GM21360 (cell line): ENCODE measurements around the gene CDC26.
A peak's percentile ranks its signal among the peaks of the same experiment; 100 is the strongest.
"Not testable (repeated sequence)": the region's sequence is repeated elsewhere in the genome, so short reads cannot be mapped to it uniquely, and the experiment has no call there.

Experiments
- ATAC-seq: cut with Tn5 transposase; IDR thresholded peaks from one replicate; pipeline ENCODE4 v1.9.1; 2021; ENCODE audit warnings: mild to moderate bottlenecking, moderate library complexity; ENCODE audit not compliant: unreplicated experiment

The CDC26 gene

GRCh38 chr9:113296247-113296646 lies 20.9 kb upstream of the CDC26 start:
- not testable (repeated sequence) for ATAC-seq

DNA sequence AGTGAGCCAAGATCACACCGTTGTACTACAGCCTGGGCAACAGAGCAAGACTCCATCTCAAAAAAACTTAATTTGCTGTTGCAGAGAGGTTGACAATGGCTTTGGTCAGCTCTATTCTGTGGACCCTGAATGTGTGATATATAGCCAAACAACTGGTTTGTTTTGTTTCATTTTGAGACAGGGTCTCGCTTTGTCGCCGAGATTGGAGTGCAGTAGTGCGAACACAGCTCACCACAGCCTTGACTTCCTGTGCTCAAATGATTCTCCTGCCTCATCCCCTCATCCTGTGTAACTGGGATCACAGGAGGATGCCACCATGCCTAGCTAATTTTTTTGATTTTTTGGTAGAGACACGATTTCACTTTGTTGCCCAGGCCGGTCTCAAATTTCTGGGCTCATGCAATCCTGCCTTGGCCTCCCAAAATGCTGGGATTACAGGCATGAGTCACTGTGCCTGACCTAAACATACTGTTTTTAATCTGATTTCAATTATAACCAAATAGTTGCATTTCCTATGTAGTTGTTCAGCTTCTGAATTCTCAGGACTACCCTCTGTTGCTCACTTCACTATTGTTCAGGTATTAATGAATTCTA lies 18.0 kb upstream of the CDC26 start:
- ATAC-seq: no peak

GRCh38 chr9:113290052-113290607 lies 14.8 kb upstream of the CDC26 start:
- ATAC-seq: no peak

- no peak for ATAC-seq
Observed at GRCh38 chr9:113289091-113289490, 13.7 kb upstream of the CDC26 start.

DNA sequence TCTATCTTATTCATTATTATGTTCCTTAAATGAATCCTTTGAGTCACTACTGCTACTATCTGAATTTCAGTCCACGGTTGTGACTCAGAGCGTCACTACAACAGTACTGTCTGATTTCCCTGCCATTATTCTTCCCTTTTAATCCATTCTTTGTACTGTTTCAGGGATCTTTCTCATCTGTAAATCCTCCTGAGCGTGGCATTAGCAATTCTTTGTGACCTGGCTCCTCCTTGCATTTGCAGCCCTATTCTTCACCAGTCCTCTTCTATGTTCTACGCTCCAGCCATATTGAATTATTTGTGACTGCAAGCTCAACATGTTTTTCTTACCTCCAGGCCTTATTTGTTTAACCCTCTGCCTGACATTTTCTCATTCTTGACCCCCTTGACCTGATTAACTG lies 6.0 kb upstream of the CDC26 start:
- no peak for ATAC-seq

DNA sequence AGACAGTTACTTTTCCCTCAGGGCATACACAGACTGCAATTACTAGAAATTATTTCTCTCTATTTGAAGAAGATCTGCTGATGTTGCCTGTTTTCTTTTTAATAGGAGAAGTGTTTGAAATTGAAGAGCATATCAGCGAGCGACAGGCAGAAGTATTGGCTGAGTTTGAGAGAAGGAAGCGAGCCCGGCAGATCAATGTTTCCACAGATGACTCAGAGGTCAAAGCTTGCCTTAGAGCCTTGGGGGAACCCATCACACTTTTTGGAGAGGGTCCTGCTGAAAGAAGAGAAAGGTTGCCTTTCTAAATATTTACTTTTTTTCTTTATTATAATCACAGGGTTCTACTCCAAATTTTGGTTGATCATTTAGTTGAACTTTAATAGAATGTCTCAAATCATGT lies 3.5 kb upstream of the CDC26 start:
- ATAC-seq: no peak

DNA sequence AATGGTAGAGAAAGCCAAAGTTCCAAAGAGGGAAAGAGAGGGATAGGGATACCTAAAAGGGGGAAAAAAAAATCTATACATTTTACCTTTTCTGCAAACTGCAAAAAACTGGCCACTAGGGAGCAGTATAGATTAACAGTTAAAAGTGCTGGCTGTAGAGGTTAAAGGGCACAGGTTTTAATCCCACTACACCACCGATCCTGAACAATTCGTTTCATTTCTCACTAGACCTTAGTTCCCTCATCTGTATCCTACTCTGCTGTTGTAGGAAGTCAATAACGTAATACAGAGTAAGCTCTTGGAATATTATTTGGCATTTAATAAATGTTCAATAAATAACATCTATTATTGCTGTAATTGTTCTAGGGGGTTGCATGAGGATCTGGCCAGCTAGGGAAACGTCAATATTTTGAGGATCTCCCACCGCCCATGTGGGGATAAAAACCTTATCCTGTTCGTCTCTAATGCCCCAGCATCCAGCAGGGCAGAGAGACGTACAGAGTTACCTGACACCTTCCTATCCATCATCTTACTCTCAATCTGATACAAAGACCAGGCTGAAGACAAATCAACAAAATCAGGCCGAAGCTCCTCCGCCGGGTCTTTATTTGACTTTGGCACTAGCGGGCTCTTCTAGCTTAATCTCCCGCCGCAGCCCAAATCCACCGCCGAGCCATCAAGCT lies 757 bp downstream of the CDC26 start:
- ATAC-seq: peak; percentile 9

GRCh38 chr9:113269871-113270270 lies 5.5 kb downstream of the CDC26 start:
- ATAC-seq: no peak

DNA sequence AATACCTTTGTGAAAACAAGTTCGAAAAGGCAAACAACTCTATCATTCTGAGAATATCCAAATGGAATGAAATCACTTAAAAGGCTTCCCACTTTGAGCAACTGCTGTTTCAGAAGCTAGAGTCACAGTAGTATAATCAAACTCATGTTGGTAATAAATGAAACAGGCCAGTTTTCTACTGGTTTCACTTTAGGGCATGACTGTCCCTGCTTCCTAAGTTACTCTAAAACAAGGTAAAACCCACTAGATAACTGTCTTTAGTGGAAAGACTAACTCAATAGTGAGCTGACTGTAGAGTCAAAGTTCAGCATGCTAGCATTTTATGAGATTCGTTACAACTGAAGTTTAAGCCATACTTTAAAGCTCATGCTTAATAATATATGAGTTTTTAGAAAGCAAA lies 6.0 kb downstream of the CDC26 start:
- ATAC-seq: no peak

GRCh38 chr9:113267911-113268566 lies 7.3 kb downstream of the CDC26 start:
- ATAC-seq: no peak

- ATAC-seq: no peak
Observed at GRCh38 chr9:113266174-113266573, 9.2 kb downstream of the CDC26 start.

DNA sequence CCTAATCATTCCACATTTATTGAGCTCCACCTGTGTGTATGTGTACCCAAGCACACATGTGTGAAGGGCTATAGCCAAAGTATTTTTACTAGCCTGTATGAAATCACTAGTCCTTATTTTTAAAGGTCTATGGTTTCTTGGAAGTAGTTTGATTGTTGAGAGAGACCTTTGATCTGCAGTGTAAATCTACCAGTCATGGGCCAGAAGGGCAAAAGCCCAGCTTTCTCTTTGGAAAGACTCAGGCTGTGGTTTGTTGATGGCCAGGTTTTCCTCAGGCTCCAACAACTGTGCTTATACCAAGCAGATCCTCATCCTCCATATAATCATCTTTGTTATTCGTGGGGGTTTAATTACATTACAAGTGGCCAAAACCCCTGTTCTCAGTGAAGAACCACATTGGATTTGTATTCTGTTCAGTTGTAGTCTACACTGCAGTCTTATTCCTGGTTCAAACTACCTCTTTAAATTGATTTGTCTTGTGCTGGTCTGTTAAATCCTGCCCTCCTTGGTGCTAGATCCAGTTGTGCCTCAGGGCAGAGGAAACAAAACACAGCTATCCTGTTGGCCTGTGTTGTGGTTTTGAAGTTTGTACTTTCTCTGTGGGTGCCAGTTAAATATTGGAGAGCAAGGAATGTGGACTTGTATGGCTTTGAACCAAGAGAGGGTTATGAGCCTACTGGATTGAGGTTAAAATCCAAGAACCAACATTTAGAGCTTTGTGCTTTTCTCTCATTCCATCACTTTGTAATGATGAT lies 13.3 kb downstream of the CDC26 start:
- no peak for ATAC-seq

- ATAC-seq: no peak
Observed at GRCh38 chr9:113258282-113258681, 17.1 kb downstream of the CDC26 start.

GRCh38 chr9:113257863-113258262 lies 17.5 kb downstream of the CDC26 start:
- no peak for ATAC-seq

DNA sequence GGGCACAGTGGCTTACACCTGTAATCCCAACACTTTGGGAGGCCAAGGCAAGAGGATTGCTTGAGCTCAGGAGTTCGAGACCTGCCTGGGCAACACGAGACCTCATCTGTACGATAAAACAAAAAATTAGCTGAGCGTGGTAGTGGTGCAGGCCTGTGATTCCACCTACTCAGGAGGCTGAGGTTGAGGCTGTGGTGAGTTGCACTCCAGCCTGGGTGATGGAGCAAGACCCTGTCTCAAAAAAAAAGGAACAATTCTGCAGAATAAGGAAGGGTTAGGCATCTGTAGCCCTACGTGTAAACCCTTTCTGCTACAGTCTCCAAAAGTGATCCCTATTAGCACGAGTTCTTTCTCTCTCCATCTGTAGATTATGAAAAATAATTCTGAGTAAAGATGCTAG lies 19.9 kb downstream of the CDC26 start:
- no peak for ATAC-seq

GRCh38 chr9:113254991-113255390 lies 20.4 kb downstream of the CDC26 start:
- no peak for ATAC-seq

DNA sequence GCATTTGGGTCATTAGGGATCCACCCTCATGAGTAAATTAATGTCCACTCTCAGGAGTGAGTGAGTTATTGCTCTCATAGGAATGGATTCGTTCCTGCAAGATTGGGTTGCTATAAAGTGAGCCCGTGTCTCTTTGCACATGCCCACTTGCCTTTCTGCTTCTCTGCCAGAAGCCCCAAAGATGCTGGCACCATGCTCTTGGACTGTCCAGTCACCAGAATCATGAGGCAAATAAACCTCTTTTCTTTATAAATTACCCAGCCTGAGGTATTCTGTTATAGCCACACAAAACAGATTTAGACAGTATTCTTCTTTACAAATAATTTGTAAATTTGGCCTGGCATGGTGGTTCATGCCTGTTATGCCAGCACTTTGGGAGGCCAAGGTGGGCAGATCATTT lies 24.6 kb downstream of the CDC26 start:
- ATAC-seq: no peak

GRCh38 chr9:113249661-113250060 lies 25.7 kb downstream of the CDC26 start:
- not testable (repeated sequence) for ATAC-seq

DNA sequence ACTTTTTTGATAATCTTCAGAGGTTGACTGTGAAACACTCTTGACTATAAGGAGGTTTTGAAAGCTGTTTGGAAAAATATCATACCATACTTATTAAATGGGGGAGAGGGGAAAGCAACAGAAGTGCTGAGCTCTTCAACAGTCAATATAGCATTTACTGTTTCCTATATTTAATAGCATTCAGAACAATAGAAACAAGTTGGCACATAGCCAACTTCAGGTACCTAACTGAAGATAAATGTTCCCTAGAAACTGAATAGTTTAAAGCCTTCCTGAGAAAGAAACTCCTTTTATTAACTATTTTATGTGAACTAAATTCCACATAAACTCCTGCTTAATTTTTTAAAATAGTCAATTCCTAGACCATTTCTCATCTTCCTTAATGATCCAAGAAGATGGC lies 27.7 kb downstream of the CDC26 start:
- no peak for ATAC-seq

DNA sequence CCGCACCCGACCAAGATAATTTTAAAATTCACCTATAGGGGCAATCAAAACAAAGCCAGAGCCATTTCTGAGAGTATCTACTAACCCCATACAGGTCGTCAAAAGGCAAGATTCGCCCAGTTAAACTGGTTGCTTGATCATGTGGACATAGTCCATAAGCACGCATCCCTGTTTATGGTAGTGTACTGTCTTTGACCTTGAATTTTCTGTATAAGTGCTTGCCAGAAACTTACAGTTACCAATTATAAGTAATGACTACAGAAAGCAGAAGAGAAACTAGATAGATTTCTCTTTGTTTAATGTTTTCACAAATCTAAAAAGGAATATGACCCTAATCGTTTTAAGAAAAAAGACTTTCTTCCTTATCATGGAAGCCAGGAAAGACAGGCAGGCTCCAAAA lies 28.4 kb downstream of the CDC26 start:
- ATAC-seq: peak; percentile 46

DNA sequence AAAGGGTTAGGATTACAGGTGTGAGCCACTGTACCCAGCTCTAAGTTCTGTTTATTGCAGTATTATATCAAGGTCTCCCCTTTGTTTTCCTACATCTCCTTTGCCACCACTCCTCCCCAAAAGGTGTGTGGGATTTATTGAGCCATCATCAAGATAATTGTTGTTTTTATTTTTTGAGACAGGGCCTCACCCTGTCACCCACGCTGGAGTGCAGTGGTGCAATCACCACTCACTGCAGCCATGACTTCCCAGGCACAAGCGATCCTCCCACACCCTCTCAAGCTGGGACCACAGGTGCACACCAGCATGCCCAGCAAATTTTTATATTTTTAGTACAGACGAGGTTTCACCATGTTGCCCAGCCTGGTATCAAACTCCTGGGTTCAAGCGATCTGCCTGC lies 29.5 kb downstream of the CDC26 start:
- ATAC-seq: no peak
